ENCODE measurements around the gene NMT2. TPM values are rescaled to one million over a fixed set of nuclear protein-coding genes. Genes with fewer than 3 reads are reported as not detected.

NMT2 gene
- total RNA-seq, 1 experiment from 2014 or later, result 14.4 TPM

DNA sequence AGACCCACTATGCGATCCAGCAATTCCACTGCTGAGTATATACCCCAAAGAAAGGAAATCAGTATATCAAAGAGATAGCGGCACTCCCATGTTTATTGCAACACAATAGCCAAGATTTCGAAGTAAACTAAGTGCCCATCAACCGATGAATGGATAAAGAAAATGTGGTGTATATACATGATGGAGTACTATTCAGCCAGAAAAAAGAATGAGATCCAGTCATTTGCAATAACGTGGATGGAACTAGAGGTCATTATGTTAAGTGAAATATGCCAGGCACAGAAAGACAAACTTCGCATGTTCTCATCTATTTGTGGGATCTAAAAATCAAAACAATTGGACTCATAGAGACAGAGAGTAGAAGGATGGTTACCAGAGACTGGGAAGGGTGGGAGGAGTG is 7.1 kb upstream of the NMT2 start:
- no peaks in the 10 kb centered on the region for H3F3A ChIP-seq (ENCODE audit: low read length, unreplicated experiment)

GRCh38 chr10:15172306-15172840 is 3.9 kb upstream of the NMT2 start:
- no peaks in the 10 kb centered on the region for H3K4me1 ChIP-seq (ENCODE audit: insufficient read depth, low read length)
- H2AFZ ChIP-seq (ENCODE audit: low read length), result no peak overlapping the region
- no peak for ATAC-seq
- TF ChIP-seq, protein P1, sequence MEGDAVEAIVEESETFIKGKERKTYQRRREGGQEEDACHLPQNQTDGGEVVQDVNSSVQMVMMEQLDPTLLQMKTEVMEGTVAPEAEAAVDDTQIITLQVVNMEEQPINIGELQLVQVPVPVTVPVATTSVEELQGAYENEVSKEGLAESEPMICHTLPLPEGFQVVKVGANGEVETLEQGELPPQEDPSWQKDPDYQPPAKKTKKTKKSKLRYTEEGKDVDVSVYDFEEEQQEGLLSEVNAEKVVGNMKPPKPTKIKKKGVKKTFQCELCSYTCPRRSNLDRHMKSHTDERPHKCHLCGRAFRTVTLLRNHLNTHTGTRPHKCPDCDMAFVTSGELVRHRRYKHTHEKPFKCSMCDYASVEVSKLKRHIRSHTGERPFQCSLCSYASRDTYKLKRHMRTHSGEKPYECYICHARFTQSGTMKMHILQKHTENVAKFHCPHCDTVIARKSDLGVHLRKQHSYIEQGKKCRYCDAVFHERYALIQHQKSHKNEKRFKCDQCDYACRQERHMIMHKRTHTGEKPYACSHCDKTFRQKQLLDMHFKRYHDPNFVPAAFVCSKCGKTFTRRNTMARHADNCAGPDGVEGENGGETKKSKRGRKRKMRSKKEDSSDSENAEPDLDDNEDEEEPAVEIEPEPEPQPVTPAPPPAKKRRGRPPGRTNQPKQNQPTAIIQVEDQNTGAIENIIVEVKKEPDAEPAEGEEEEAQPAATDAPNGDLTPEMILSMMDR (conservative IDR thresholded peaks at IDR 0.05; ENCODE audit: low read depth, low read length), result no peak
- no peak for TF ChIP-seq EZH2phosphoT487 (IDR thresholded peaks at IDR 0.05; ENCODE audit: borderline replicate concordance, low read length)
- TF ChIP-seq EZH2 (IDR thresholded peaks at IDR 0.05; ENCODE audit: low read length, unreplicated experiment), result no peak
- H3F3A ChIP-seq (ENCODE audit: low read length, unreplicated experiment), result no peaks in the 10 kb centered on the region
- H3K9me3 ChIP-seq (ENCODE audit: low read length), result no peaks in the 10 kb centered on the region
- DNase-seq, result no peak
- H3K4me2 ChIP-seq (ENCODE audit: low read length), result no peak overlapping the region
- H3K79me2 ChIP-seq (ENCODE audit: low read length), result peaks cover 6% of the 10 kb centered on the region
- POLR2A ChIA-PET (ENCODE audit: unreplicated experiment), result no interaction called here
- CTCF ChIA-PET, result no interaction called here
- no peak overlapping the region for H3K4me3 ChIP-seq (ENCODE audit: low read length)
- no TSS peak for BruUV-seq (replicated peaks)
- H3K27me3 ChIP-seq (ENCODE audit: low read length), result no peaks in the 10 kb centered on the region
- intact Hi-C loops (cut with micrococcal nuclease), result no loop called here
- no peak overlapping the region for H3K27ac ChIP-seq (ENCODE audit: low read length)
- H3K9me2 ChIP-seq (replicated peaks; ENCODE audit: low read length), result no peaks in the 10 kb centered on the region
- no peak overlapping the region for H3K9ac ChIP-seq (ENCODE audit: low read length)
- H3K36me3 ChIP-seq (ENCODE audit: low read depth, low read length), result no peaks in the 10 kb centered on the region
- H4K20me1 ChIP-seq (ENCODE audit: low read length), result no peaks in the 10 kb centered on the region

More for the DNA sequence above, 7.1 kb upstream of the NMT2 start:
- ChIA-PET CTCF (no interaction called here), POLR2A (ENCODE audit: unreplicated experiment) (no interaction called here)
- no peak overlapping the region for H3K9ac ChIP-seq (ENCODE audit: low read length)
- no peak overlapping the region for H3K4me2 ChIP-seq (ENCODE audit: low read length)
- H2AFZ ChIP-seq (ENCODE audit: low read length), result no peak overlapping the region
- no peaks in the 10 kb centered on the region for H3K36me3 ChIP-seq (ENCODE audit: low read depth, low read length)
- TF ChIP-seq EZH2 (IDR thresholded peaks at IDR 0.05; ENCODE audit: low read length, unreplicated experiment) (no peak), EZH2phosphoT487 (IDR thresholded peaks at IDR 0.05; ENCODE audit: borderline replicate concordance, low read length) (no peak)
- TF ChIP-seq, protein P1 (conservative IDR thresholded peaks at IDR 0.05; ENCODE audit: low read depth, low read length), result no peak
- H3K9me3 ChIP-seq (ENCODE audit: low read length), result no peaks in the 10 kb centered on the region
- no peaks in the 10 kb centered on the region for H3K9me2 ChIP-seq (replicated peaks; ENCODE audit: low read length)
- no peak overlapping the region for H3K27ac ChIP-seq (ENCODE audit: low read length)
- H3K4me1 ChIP-seq (ENCODE audit: insufficient read depth, low read length), result no peaks in the 10 kb centered on the region
- no peak overlapping the region for H3K4me3 ChIP-seq (ENCODE audit: low read length)
- DNase-seq (no peak), ATAC-seq (no peak)
- no peaks in the 10 kb centered on the region for H4K20me1 ChIP-seq (ENCODE audit: low read length)
- intact Hi-C loops (cut with micrococcal nuclease), result no loop called here
- no peaks in the 10 kb centered on the region for H3K79me2 ChIP-seq (ENCODE audit: low read length)
- no peaks in the 10 kb centered on the region for H3K27me3 ChIP-seq (ENCODE audit: low read length)
- no TSS peak for BruUV-seq (replicated peaks)

DNA sequence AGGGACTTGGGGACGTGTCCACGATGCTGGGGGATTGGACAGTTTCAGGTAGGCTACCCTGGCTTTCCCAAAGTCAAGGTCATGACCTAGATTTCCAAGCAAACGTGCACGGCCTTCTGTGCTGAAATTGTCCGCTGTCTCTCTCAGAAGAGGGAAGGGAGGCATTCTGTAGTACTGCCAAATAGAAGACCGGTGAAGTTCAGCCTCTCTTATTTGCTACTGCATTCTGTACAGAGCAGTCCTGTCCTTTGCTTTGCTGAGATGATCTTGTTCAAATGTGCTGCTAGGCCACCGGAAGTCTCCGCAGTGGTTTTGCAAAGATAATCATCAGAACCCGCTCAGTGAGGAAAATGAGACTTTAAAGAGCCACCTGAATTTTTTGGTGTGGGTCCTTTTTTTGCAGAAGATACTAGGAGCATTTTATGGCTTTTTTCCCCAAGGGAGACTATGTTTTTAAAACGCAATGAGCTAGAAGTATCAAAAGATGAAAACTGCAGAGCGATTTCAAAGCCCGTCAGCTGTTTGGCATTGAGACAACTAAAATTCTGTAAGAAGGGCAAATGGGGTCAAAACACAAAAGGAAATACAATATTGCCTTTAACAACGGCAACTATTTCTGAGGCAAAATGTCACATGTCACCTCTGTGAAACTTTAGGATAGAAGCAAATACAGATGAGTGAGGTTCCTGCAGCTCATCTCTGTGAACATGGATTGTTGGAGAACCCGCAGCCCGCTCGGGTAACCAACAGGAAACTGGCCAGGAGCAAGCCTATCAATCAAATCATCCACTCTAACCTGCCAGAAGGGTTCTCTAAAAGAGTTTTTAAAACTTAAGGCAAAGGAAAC is 1.3 kb upstream of the NMT2 start:
- intact Hi-C loops (cut with micrococcal nuclease), result loop anchor here (5.0 kb wide), 2 partner anchors 33 to 47 kb away; no protein-coding TSS in a partner anchor
- H3K4me2 ChIP-seq (ENCODE audit: low read length), result no peak overlapping the region
- no peaks in the 10 kb centered on the region for H3F3A ChIP-seq (ENCODE audit: low read length, unreplicated experiment)
- H3K27me3 ChIP-seq (ENCODE audit: low read length), result no peaks in the 10 kb centered on the region
- peaks cover 13% of the 10 kb centered on the region; the same call in 1 of the 2 replicates for H3K4me1 ChIP-seq (ENCODE audit: insufficient read depth, low read length)
- H3K79me2 ChIP-seq (ENCODE audit: low read length), result peaks cover 29% of the 10 kb centered on the region
- H3K9me3 ChIP-seq (ENCODE audit: low read length), result no peaks in the 10 kb centered on the region
- no peaks in the 10 kb centered on the region for H3K9me2 ChIP-seq (replicated peaks; ENCODE audit: low read length)
- DNase-seq (no peak), ATAC-seq (no peak)
- BruUV-seq (replicated peaks), result no TSS peak
- POLR2A ChIA-PET (ENCODE audit: unreplicated experiment), result no interaction called here
- peak overlapping the region; percentile 53; the same call in 1 of the 2 replicates for H2AFZ ChIP-seq (ENCODE audit: low read length)
- peaks cover 4% of the 10 kb centered on the region; the same call in 1 of the 2 replicates for H4K20me1 ChIP-seq (ENCODE audit: low read length)
- TF ChIP-seq EZH2phosphoT487 (IDR thresholded peaks at IDR 0.05; ENCODE audit: borderline replicate concordance, low read length) (no peak), EZH2 (IDR thresholded peaks at IDR 0.05; ENCODE audit: low read length, unreplicated experiment) (no peak)
- TF ChIP-seq, protein P1 (conservative IDR thresholded peaks at IDR 0.05; ENCODE audit: low read depth, low read length), result no peak
- CTCF ChIA-PET, result interaction anchor here (0.6 kb wide), 1 partner anchor 147 kb away, joined by 6 read pairs; no protein-coding TSS in a partner anchor
- H3K27ac ChIP-seq (ENCODE audit: low read length), result no peak overlapping the region
- H3K9ac ChIP-seq (ENCODE audit: low read length), result no peak overlapping the region
- no peaks in the 10 kb centered on the region for H3K36me3 ChIP-seq (ENCODE audit: low read depth, low read length)
- no peak overlapping the region for H3K4me3 ChIP-seq (ENCODE audit: low read length)

Data from PC-3 (cell line).